ENCODE measurements around the gene MBD5.

GRCh38 chr2:148521181-148521580 is 500.3 kb downstream of the MBD5 start:
- TF ChIP-seq EP300 (IDR thresholded peaks at IDR 0.05) (no peak), CTCF (IDR thresholded peaks at IDR 0.05) (no peak)
